Activated CD8-positive, alpha-beta memory T cell treated with anti-CD3 and anti-CD28 coated beads, Interleukin-2, amount 50 U/mL, for 1 hour (primary cell): ENCODE measurements around the gene ATP6AP1.
"Not testable (repeated sequence)": the region's sequence is repeated elsewhere in the genome, so short reads cannot be mapped to it uniquely, and the experiment has no call there.

Experiments used
- DNase-seq: peaks from one replicate; pipeline ENCODE4 v3.0.0-alpha.2; 2020; ENCODE audit errors: extremely low read depth

ATP6AP1 gene, protein sequence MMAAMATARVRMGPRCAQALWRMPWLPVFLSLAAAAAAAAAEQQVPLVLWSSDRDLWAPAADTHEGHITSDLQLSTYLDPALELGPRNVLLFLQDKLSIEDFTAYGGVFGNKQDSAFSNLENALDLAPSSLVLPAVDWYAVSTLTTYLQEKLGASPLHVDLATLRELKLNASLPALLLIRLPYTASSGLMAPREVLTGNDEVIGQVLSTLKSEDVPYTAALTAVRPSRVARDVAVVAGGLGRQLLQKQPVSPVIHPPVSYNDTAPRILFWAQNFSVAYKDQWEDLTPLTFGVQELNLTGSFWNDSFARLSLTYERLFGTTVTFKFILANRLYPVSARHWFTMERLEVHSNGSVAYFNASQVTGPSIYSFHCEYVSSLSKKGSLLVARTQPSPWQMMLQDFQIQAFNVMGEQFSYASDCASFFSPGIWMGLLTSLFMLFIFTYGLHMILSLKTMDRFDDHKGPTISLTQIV

GRCh38 chrX:154428176-154429171 is at the start of gene ATP6AP1:
Gene ATP6AP1, plus strand, starts transcription at chrX:154428677. Its CDS starts 16 bp downstream, at chrX:154428693.
- peak; percentile 68 for DNase-seq

- peak; percentile 82 for DNase-seq
These were observed 49.5 kb upstream of the ATP6AP1 start, which contains the start of gene EMD for GRCh38 chrX:154378799-154379568. Gene EMD, plus strand, starts transcription at chrX:154379295. Its CDS starts 190 bp downstream, at chrX:154379485.

DNA sequence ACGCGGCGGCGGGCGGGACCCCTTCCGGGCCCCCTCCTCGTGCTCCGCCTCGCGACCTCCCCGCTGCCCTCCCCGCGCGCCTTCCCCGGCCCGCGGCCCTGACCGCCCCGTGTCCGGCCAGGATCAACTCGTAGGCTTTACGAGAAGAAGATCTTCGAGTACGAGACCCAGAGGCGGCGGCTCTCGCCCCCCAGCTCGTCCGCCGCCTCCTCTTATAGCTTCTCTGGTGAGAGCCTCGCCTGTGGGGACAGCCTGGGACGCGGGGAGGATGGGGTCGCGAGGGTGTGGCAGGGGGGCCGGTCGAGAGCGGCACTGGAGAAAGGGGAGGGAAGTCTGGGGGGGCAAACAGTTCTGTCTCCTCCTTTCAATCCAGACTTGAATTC is 48.9 kb upstream of the ATP6AP1 start:
- no peak for DNase-seq

GRCh38 chrX:154380153-154380552 is 48.3 kb upstream of the ATP6AP1 start:
- DNase-seq: no peak

GRCh38 chrX:154380787-154381186 is 47.7 kb upstream of the ATP6AP1 start:
- no peak for DNase-seq

- no peak for DNase-seq
These were observed 47.2 kb upstream of the ATP6AP1 start for GRCh38 chrX:154381271-154381670.

DNA sequence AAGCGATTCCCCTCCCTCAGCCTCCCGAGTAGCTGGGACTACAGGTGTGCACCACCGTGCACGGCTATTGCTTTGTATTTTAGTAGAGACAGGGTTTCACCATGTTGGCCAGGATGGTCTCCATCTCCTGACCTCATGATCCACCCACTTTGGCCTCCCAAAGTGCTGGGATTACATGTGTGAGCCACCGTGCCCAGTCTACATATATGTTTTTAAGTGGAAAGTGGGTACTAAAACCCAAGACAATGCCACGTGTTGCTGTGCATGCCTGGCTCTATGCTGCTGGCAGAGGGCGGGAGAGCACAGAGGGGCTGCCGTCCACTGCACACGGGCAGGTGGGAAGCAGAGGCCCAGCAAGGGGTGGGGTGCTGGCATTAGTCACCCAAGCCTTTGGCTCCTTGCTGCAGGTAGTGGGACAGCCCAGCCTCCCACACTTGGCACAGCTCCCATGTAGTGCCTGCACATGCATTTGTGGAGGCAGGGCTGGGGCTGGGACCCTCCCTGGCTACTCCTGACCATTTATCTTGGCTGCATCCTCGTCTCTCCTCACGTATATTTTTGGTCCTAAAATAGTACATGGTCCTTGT is 45.9 kb upstream of the ATP6AP1 start:
- DNase-seq: no peak

DNA sequence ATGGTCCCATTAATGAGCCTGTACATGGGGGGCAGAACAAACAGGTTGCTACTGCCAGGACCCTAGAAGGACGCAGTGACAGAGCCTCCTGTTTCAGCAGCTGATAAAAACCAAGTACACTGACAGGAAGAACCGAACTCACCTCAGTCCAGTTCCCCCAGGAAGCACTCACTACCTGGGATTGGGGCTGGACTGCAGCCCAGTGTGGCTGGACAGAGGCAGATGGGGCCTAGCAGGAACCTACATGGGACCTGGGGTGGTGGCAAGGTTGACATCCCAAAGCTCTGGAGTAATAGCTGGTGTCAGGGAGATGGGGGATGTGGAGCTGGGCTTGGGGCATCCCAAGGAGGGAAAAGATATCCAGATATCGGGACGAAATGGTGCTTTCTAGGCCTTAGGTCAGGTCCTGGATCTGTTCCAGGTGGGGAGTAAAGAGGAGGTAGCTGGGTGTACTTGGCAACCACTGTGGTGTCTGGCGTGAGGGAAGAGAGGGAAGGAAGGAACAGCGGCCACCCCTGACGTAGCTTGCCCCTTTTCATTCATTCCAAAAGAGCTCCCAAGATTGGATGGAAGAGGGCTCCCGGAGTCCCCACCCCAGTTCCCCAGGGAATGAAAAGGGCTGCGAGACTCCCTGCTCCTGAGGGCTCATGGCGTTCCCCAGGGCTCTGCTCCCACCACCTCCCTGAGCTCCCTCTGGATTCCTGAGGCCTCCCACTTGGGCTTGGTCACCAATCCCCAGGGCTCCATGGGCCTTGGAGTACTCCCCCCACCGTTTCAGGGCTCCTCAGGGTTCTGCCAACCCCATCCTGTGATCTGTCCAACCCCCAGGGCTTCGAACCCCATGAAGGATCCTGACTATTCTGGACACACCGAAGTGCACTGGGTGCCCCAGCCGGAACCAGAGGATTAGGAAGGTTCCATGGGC is 44.9 kb upstream of the ATP6AP1 start:
- no peak for DNase-seq

DNA sequence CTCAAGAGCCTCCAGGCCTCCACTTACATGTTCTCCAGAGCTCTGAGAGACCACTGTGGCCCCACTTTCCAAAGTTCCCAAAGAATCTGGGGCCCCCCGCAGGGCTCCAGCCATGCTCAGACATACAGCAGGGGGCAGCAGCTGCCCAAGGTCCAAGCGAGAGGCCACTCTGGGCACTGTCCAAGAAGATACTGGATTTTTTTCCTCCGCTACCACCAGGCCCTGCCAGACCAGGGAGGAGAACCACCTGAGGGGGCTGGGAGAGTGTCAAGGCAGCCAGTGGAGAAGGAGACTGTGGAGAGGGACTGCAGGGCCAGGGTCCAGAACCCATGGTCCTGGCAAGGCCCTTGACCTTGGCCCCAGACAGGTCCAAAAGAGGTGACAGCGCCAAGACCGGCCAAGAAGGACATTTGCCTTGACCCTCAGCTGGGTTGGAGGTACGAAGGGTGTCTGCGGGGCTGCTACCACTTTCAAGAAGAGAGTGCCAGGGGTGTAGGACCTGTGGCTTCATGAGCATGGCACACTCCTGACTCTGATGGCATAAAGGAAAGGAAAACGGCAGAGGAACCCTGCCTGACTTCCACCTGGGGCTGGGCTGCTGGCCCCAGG is 44.1 kb upstream of the ATP6AP1 start:
- no peak for DNase-seq

- DNase-seq: not testable (repeated sequence)
These were observed 40.4 kb upstream of the ATP6AP1 start for GRCh38 chrX:154388094-154388493.

DNA sequence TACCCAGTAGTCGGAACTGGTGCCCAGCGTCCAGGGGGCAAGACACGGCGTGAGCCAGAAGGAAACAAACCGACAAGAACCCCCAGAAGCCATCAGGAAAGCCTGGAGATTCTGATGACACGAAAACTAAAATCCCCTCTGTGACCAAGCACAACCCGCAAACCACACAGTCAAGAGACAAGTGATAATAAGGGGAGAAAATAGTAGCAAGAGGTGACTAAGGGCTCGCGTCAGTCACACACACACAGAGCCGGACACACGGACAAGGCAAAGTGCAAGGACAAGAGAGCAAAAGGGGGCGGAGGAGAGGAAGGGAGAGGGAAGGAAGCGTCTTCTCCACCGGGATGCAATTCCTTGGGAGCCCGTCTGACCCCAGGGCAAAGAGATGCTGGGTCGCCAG is 39.8 kb upstream of the ATP6AP1 start:
- DNase-seq: not testable (repeated sequence)

DNA sequence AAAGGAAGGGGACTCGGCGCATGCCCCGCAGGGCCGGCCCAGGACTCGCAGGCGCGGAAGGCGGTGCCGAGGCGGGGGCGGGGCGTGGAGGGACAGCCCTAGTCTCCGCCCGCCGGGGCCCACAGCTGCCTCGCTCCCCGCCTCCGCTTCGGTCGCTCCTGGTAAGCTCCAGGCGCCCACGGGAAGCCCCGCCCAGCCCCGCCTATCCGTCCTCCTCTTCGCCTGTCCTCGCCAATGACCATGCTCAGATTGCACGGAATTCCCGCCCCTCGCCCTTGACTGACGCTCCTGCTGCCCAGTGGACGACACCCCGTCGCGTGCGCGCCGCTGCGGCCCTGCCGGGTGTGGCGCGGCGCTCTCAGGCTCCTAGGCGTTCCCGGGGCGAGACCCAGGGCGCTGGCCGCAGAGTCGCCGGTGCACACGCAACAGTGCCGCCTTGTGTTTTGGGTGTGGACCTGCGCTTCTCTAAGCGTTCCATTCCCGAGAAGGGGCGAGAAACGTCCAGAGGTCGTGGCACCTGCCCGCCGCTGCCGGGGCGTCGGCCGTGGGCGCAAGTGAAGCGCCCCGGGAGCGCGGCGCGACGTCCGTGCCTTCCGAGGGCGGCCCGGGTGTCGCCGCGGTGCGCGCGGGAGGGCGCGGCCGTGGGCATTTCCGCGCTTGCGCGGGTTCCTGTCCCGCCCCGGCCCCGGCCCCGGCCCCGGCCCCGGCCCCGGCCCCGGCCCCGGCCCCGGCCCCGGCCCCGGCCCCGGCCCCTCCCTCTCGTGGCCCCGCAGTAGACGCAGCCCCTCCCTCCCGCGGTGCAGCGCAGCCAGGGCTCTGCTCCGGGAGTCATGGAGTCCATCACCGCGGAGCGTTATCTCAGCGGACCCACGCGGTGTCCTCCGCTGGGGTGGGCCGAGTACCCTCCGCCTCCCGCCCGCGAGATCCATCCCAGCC is 38.4 kb upstream of the ATP6AP1 start:
- DNase-seq: not testable (repeated sequence)

- not testable (repeated sequence) for DNase-seq
These were observed 32.1 kb upstream of the ATP6AP1 start for GRCh38 chrX:154396363-154396762.

GRCh38 chrX:154396973-154397887 is 31.2 kb upstream of the ATP6AP1 start:
- DNase-seq: no peak

DNA sequence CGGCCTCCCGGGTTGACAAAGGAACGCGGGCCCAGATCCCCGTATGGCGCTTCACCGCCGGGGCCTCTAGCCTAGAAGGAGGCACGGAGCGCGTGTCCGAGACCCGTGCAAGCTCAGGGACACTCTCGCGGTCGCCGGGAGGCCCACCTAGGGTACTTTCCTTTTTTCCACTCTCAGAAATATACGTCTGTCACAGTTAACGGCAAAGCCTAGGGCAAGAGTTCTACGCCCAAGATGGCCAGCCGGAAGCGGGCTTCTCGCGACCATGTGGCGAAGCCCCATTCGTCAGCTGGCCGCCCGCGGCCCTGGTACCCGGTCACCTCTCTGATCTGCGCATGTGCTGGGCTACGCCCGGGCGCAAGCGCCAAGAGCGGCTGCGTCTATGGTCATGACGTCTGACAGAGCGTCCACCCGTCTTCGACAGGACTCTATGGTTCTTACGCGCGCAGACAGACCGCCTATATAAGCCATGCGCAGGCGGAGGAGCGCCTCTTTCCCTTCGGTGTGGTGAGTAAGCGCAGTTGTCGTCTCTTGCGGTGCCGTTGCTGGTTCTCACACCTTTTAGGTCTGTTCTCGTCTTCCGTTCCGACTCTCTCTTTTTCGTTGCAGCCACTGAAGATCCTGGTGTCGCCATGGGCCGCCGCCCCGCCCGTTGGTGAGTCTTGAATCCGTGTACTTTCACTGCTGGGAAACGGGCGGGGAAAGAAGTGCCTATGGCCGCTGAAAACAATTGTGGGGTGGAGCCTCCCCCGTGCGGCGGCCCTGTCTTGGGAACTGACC is 30.4 kb upstream of the ATP6AP1 start, which contains the start of gene RPL10:
TSS of gene RPL10 (plus strand) at position 490 of the 780 bp plus-strand sequence. CDS start at position 633, 143 bp downstream.
- DNase-seq: peak; percentile 81
